GM21423 (cell line): ENCODE measurements around the gene FAT1.

Source experiments
- ATAC-seq: cut with Tn5 transposase; IDR thresholded peaks from one replicate; pipeline ENCODE4 v1.9.1; 2021; ENCODE audit warnings: mild to moderate bottlenecking, moderate library complexity; ENCODE audit not compliant: unreplicated experiment

The FAT1 gene

DNA sequence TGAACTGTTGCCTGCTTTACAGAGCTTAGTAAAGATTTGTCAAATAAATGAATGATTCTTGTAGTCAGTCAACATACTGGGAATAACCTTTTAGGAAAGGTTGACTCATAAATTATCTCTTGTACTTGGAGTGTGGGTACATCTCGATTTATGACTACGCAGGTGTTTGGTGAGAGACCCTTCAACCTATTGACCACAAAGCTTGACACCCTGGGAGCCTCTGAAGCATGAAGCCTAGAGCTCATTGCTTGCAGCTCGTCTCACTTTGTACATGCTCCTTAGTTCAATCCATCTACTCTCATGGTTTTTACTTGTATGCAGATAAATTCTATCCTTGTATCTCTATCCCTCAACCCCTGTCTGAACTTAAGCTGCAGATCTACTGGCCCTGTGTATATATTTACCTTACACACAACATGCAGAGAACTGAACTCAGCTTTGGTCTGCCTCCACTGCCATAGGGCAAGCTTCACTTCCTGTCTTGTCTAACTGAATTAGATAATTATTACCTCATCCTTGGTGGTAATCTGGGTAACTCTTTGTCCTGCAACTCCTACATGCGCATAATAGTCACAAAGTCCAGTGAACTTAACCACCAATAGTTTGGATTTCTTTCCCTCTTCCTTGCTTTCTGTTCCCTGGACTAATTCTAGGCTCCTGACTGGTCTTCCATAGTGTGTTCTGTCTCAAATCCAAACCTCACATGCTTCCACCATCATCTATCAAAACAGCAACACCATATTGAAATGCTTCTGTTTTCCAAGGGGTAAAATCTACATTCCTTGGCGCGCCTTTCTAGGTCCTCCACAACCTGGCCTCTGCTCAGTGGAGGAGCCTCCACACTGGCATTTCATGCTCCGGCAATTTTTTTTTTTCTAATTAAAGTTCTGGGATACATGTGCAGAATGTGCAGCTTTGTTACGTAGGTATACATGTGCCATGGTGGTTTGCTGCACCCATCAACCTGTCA, 32.2 kb upstream of the FAT1 start:
- ATAC-seq = peak; percentile 56

DNA sequence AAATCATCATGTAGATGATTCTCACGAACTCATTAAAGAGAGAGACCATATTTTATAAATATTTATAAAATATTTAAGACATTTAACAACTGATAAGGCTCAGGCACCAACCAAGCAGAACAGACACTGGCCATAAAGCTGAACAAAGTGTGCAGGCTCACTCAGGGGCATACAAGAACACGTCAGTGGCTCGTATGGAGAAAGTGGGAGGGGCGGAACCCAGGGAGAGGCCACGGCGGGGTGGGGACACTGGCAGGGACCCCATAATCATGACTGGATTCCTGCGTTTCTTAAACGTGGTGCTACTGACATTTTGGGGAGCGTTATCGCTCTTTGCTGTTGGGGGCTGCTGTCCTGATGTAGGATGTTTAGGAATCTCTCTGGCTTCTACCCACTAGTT, 31.3 kb upstream of the FAT1 start:
- no peak for ATAC-seq

- ATAC-seq = no peak
Measured at GRCh38 chr4:186752325-186752724, 28.7 kb upstream of the FAT1 start.

GRCh38 chr4:186749611-186750281, 26.1 kb upstream of the FAT1 start:
- ATAC-seq = no peak

DNA sequence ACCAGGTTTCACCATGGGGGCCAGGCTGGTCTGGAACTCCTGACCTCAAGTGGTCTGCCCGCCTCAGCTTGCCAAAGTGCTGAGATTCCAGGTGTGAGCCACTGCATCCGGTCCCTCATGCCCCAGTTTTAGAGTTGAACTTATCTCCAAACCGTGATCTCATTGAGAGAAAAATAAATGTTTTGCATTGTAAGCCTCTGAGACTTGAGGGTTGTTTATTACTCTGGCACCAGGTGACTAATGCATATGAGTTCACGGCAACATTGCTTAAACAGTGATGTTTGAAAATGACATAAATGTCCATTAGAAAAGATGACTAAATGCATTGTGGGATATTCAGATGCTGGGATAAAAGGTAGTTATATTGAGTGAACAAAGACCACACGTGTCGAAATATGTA, 22.9 kb upstream of the FAT1 start:
- ATAC-seq = no peak

DNA sequence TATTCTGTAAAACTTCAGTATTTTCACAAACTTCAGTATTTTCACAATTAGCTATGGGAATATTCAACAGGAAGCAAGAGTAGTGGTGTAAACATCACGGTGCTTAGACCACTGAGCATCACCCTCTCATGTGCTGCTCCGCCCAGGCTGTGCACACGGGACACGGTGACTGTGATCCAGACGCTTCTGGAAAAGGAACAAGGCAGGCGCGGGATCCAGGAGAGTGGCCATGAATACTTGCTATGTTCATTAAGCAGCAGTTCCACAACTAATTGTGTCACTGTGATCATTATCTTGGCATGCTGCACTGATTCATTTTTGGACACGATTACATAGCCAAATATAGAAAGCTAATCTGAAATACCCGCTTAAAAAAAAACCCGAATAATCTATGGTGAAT, 19.6 kb upstream of the FAT1 start:
- ATAC-seq = no peak

DNA sequence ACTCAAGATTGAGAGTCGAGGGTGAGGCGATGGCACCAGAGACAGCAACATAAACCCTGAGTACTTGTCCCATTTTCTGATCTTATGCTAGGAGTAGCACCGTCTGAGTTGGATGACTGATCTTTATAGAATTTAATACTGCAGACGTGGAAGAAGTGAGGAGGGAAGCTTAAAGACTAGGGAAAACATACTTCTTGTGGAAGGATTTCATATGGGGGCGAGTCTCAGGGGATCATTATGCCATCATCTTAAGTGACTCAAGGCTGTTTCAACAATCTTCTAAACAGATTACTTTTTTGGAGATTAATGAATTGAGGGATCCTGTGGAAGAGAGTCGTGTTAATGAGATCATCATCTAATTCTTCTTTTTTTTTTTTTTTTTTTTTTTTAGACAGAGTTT, 17.2 kb upstream of the FAT1 start:
- no peak for ATAC-seq

GRCh38 chr4:186739802-186740434, 16.3 kb upstream of the FAT1 start:
- no peak for ATAC-seq

- no peak for ATAC-seq
Measured at GRCh38 chr4:186739317-186739716, 15.7 kb upstream of the FAT1 start.

DNA sequence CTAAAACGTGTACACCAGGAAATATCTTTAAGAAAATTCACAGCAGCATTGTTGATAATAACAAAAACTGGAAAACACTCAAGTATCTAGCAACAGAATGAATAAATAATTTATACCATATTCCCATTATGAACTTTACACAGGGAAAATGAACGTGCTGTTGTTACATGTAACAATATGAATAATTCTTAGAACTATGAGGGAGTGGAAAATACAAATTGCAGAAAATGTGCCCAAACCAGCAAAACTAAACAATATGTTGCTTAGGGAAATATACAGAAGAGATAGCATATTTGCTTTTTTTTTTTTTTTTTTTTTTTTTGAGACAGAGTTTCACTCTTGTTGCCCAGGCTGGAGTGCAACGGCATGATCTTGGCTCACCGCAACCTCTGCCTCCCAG, 14.8 kb upstream of the FAT1 start:
- ATAC-seq = no peak

- no peak for ATAC-seq
Measured at GRCh38 chr4:186737427-186737826, 13.8 kb upstream of the FAT1 start.

- ATAC-seq = no peak
Measured at GRCh38 chr4:186736466-186736865, 12.8 kb upstream of the FAT1 start.

- ATAC-seq = no peak
Measured at GRCh38 chr4:186734251-186734650, 10.6 kb upstream of the FAT1 start.

DNA sequence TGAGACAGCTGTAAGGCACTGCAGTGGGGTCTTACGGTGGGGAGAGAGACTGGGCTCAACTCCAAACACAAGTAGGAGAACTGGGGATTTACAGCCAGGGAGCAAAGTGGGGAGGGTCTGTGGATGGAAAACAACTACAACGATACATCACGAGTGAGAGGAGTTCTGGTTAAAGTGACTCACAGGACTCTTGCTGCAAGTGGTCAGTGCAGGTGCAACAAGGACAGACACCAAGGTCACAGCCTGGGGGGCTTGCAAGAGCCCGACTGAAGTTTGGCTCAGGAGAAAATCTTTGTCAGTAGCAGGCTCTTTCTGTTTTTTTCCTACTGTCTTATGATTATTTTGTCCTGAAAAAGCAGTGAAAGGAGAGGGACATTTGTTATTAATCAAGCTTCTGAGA, 10.1 kb upstream of the FAT1 start:
- no peak for ATAC-seq

DNA sequence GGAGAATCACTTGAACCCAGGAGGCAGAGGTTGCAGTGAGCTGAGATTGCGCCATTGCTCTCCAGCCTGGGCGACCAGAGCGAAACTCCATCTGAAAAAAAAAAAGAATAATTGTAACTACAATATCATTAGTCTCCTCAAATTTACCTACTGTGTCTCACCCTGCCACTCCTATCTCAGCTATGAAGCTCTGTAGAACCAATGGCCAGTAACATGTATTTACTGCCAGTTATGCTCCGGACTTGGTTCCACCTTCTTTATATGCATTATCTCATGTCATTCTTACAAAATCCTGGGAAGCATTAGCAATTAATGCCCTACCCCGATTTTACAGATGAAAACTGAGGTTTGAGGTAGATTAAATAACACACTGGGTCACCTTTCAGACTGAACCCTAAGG, 7.0 kb upstream of the FAT1 start:
- ATAC-seq = no peak

DNA sequence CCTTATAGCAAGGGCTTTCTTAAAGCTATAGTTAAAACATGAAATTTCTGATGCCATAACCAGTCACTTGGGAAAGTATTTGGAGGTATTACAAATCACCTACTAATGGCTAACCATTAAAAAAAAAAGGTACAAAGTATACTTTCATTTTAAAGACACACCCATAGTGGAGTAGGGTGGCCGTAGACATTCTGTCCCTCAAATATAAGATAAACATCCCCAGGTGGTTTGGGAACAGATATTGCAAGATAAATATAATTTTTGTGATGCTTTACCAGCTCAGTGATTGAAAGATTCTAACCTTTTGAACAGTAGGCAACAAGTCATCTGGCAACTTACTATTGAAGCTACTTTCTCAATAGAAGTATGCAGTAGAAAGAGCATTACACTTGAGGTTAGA, 6.2 kb upstream of the FAT1 start:
- ATAC-seq = no peak

- no peak for ATAC-seq
Measured at GRCh38 chr4:186728631-186729271, 5.1 kb upstream of the FAT1 start.

GRCh38 chr4:186727977-186728519, 4.4 kb upstream of the FAT1 start:
- ATAC-seq = no peak

DNA sequence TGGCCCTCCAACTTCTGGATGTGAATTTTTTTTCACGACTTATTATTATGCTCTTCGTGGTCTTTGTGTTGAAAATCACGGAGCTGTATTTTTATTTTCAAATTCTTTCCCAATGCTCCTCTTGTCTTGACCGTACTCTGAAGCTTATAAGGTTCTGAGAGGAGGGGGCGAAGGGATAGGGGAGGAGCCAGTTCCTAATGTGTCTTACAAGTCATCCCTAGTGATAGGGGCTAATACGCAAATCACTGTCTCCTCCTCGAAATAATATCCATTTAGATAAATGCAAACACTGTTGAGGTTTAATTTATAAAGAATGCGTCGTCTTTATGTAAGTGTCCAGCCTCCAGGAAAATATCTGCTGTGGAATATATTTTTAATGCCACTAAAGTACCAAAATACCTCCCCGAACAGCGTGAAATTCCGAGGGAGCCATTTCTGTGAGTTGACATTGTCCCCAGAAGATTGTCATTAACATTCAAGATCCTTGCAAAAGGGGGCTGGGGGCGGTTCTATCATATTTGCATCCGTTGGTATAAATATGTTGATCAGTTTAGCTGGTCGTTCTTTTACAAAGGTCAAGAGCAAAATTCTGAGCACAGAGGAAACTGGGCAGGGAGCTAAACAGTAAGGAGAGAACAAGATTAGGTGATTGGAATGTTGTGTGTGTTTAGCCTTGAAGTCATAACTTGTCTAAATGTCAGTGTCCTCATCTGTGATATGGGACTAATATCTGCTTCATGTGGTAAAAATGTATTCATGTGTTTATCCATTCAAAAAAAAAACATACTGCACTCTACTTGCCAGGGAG, 3.7 kb upstream of the FAT1 start:
- no peak for ATAC-seq
